Type B pancreatic cell (in vitro differentiated cells): ENCODE measurements around the gene PRKN. TPM values are rescaled to one million over a fixed set of nuclear protein-coding genes. Genes with fewer than 3 reads are reported as not detected.

Experiments used
- DNase-seq: peaks from one replicate; pipeline ENCODE4 v3.0.0; 2021; ENCODE audit warnings: mixed read lengths; ENCODE audit not compliant: unreplicated experiment; ENCODE audit errors: extremely low spot score
- H3K27ac Mint-ChIP-seq: 2 replicates; pipeline ENCODE4 v1.8.0; 2021; ENCODE audit warnings: mild to moderate bottlenecking, mixed read lengths
- H3K27me3 Mint-ChIP-seq: 2 replicates; pipeline ENCODE4 v1.8.0; 2021; ENCODE audit warnings: mixed read lengths
- H3K36me3 Mint-ChIP-seq: 2 replicates; pipeline ENCODE4 v1.8.0; 2021; ENCODE audit warnings: mixed read lengths
- H3K4me1 Mint-ChIP-seq: one replicate; pipeline ENCODE4 v1.8.0; 2021; ENCODE audit warnings: mixed read lengths; ENCODE audit not compliant: unreplicated experiment
- H3K4me3 Mint-ChIP-seq: 2 replicates; pipeline ENCODE4 v1.8.0; 2021; ENCODE audit warnings: mild to moderate bottlenecking, mixed read lengths
- H3K9me3 Mint-ChIP-seq: 2 replicates; pipeline ENCODE4 v1.8.0; 2021; ENCODE audit warnings: mixed read lengths
- CTCF ChIP-seq: fragments of 200-600 bp; sonication (generic); conservative IDR thresholded peaks from 2 replicates; pipeline ENCODE4 v1.5.0; 2021; ENCODE audit warnings: antibody characterized with exemption, mild to moderate bottlenecking
- total RNA-seq: library from RNA; stranded (reverse); gene quantifications from 2 replicates; pipeline ENCODE4 v1.2.1, GENCODE V29; 2021; ENCODE audit warnings: low replicate concordance

Gene PRKN
- total RNA-seq, 1 donor from 2014 or later = 6.2 TPM

GRCh38 chr6:161575523-161576254 is 1151.9 kb downstream of the PRKN start:
- no peak overlapping the region for H3K27ac Mint-ChIP-seq
- H3K9me3 Mint-ChIP-seq = no peaks in the 10 kb centered on the region
- H3K27me3 Mint-ChIP-seq = no peaks in the 10 kb centered on the region
- no peaks in the 10 kb centered on the region for H3K36me3 Mint-ChIP-seq
- no peaks in the 10 kb centered on the region for H3K4me1 Mint-ChIP-seq
- H3K4me3 Mint-ChIP-seq = no peak overlapping the region
- DNase-seq = no peak
- no peak for TF ChIP-seq CTCF

- Mint-ChIP-seq H3K4me3 (no peak overlapping the region), H3K36me3 (no peaks in the 10 kb centered on the region), H3K9me3 (peaks cover 4% of the 10 kb centered on the region), H3K27ac (no peak overlapping the region), H3K4me1 (no peaks in the 10 kb centered on the region), H3K27me3 (no peaks in the 10 kb centered on the region)
- no peak for DNase-seq
- TF ChIP-seq CTCF = no peak
These were observed 1158.6 kb downstream of the PRKN start for GRCh38 chr6:161568885-161569456.

- Mint-ChIP-seq H3K27ac (no peak overlapping the region), H3K9me3 (peaks cover 4% of the 10 kb centered on the region), H3K36me3 (no peaks in the 10 kb centered on the region), H3K4me3 (no peak overlapping the region), H3K27me3 (no peaks in the 10 kb centered on the region), H3K4me1 (no peaks in the 10 kb centered on the region)
- TF ChIP-seq CTCF = no peak
- no peak for DNase-seq
These were observed 1162.6 kb downstream of the PRKN start for GRCh38 chr6:161564952-161565351.

GRCh38 chr6:161561908-161562307 is 1165.7 kb downstream of the PRKN start:
- Mint-ChIP-seq H3K4me1 (no peaks in the 10 kb centered on the region), H3K27ac (no peak overlapping the region), H3K4me3 (no peak overlapping the region), H3K36me3 (no peaks in the 10 kb centered on the region), H3K9me3 (no peaks in the 10 kb centered on the region), H3K27me3 (no peaks in the 10 kb centered on the region)
- no peak for DNase-seq
- no peak for TF ChIP-seq CTCF

GRCh38 chr6:161557333-161558107 is 1170.0 kb downstream of the PRKN start:
- no peak overlapping the region for H3K4me3 Mint-ChIP-seq
- peak; percentile 31 for TF ChIP-seq CTCF
- peaks cover 17% of the 10 kb centered on the region for H3K9me3 Mint-ChIP-seq
- H3K27me3 Mint-ChIP-seq = no peaks in the 10 kb centered on the region
- DNase-seq = no peak
- H3K27ac Mint-ChIP-seq = no peak overlapping the region
- H3K4me1 Mint-ChIP-seq = no peaks in the 10 kb centered on the region
- no peaks in the 10 kb centered on the region for H3K36me3 Mint-ChIP-seq
